Measurements from ENCODE around the gene ARHGEF17.
"Not testable (repeated sequence)": the region's sequence is repeated elsewhere in the genome, so short reads cannot be mapped to it uniquely, and the experiment has no call there.

Gene ARHGEF17, protein sequence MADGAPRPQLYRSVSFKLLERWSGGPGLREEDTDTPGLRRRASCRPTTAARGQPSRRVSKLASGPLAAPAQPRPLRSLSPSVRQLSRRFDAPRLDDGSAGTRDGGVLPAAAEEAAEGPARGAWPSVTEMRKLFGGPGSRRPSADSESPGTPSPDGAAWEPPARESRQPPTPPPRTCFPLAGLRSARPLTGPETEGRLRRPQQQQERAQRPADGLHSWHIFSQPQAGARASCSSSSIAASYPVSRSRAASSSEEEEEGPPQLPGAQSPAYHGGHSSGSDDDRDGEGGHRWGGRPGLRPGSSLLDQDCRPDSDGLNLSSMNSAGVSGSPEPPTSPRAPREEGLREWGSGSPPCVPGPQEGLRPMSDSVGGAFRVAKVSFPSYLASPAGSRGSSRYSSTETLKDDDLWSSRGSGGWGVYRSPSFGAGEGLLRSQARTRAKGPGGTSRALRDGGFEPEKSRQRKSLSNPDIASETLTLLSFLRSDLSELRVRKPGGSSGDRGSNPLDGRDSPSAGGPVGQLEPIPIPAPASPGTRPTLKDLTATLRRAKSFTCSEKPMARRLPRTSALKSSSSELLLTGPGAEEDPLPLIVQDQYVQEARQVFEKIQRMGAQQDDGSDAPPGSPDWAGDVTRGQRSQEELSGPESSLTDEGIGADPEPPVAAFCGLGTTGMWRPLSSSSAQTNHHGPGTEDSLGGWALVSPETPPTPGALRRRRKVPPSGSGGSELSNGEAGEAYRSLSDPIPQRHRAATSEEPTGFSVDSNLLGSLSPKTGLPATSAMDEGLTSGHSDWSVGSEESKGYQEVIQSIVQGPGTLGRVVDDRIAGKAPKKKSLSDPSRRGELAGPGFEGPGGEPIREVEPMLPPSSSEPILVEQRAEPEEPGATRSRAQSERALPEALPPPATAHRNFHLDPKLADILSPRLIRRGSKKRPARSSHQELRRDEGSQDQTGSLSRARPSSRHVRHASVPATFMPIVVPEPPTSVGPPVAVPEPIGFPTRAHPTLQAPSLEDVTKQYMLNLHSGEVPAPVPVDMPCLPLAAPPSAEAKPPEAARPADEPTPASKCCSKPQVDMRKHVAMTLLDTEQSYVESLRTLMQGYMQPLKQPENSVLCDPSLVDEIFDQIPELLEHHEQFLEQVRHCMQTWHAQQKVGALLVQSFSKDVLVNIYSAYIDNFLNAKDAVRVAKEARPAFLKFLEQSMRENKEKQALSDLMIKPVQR (N-terminal part only)

GRCh38 chr11:73308003-73308960 lies at the start of gene ARHGEF17:
Gene ARHGEF17 (plus strand): TSS chr11:73308276. CDS start chr11:73308639, 363 bp downstream.
- DNase-seq = peak; percentile 55

DNA sequence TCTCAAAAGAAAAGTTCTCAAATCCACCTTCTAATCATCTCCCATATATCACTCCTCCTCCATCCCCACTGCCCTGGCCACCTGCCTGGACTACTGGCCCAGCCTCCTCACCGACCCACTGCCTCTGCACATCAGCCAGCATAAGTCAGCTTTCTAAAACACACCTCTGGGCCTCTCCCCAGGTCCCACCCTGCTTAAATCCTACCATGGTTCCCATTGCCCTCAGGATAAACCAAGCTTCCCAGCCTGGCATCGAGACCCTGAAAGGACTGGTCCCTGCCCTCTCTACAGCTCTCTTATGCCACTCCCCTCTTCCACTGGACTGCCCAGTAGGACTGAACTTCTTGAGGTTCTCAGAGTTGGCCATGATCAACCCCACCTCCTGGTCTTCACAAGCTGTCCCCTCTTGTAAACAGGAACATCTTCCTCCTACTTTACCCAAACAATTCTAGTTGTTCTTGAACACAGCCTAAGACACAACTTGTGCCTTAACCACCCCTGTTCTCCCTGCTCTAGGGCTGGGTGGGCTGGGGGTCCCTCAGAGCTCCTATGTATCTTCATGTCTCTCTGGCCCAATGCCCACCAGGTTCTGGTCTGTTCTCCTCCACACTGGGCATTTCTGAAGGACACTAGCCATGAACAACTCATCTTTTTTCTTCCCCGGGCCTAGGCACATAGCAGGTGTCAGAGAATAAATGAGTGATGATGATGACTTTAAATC lies 48.5 kb upstream of the ARHGEF17 start:
- no peak for DNase-seq

- no peak for DNase-seq
Observed at GRCh38 chr11:73260127-73260457, 48.0 kb upstream of the ARHGEF17 start.

- no peak for DNase-seq
Observed at GRCh38 chr11:73262851-73263495, 45.1 kb upstream of the ARHGEF17 start.

- DNase-seq = no peak
Observed at GRCh38 chr11:73263640-73264039, 44.4 kb upstream of the ARHGEF17 start.

GRCh38 chr11:73265278-73265810 lies 42.7 kb upstream of the ARHGEF17 start:
- no peak for DNase-seq

GRCh38 chr11:73265853-73266645 lies 42.0 kb upstream of the ARHGEF17 start:
- DNase-seq = no peak

GRCh38 chr11:73266646-73267020 lies 41.4 kb upstream of the ARHGEF17 start:
- no peak for DNase-seq

DNA sequence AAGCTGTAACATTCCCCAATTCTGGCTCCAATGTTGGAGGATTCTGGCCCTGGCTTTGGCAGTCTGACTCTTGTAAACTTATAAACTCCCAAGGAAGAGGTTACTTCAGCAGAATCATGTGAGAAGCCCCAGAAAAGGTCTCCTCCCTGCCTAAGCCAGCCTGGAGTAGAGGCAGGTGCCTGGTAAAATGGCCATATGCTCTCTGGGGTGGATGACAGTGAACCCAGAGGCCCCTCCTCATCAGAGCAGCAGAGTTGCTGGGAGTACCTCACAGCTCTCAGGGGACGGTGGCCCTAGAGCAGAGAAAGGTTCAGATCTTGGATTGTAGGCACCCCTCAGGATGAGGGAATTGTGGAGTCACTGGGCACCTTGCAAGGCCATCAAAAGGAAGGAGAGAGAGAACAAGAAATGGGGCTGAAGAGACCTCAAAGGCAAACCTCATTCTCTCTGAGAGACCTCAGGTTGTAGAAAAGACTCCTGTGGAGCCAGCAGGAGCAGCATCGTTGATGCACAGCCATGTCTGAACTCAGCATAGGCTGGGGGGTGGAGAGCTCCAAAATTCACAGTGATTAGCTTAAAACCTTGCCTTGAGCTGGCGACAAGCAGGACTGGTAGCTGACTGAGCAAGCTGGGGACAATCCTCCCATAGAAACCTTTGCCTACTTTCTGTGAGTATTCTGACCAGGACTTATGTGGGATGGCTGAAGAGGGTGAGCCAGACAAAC lies 40.8 kb upstream of the ARHGEF17 start:
- no peak for DNase-seq

DNA sequence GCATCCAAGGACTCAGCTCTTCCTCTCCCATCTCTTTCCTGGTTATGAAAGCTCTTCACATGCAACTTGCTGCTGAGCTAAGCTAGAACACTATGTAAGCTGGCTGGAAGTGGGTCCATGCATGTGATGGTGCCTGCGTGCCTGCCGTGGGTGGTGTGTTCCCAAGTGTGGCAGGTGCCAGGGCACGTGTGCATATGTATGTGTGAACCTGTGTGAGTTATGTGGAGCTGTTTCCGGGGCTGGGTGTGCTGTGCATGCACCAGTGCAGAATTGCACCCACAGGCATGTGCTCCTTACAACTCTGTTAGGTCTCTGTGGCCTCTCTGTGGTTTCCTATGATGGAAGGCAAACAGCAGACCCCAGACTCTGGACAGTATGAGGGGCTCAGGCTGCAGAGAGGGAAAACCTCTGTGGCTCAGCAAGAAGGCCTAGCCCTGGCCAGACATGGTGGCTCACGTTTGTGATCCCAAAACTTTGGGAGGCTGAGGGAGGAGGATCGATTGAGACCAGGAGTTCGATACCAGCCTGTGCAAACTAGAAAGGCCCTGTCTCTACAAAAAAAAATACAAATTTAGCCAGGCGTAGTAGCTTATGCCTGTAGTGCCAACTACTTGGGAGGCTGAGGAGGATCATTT lies 40.1 kb upstream of the ARHGEF17 start:
- no peak for DNase-seq

DNA sequence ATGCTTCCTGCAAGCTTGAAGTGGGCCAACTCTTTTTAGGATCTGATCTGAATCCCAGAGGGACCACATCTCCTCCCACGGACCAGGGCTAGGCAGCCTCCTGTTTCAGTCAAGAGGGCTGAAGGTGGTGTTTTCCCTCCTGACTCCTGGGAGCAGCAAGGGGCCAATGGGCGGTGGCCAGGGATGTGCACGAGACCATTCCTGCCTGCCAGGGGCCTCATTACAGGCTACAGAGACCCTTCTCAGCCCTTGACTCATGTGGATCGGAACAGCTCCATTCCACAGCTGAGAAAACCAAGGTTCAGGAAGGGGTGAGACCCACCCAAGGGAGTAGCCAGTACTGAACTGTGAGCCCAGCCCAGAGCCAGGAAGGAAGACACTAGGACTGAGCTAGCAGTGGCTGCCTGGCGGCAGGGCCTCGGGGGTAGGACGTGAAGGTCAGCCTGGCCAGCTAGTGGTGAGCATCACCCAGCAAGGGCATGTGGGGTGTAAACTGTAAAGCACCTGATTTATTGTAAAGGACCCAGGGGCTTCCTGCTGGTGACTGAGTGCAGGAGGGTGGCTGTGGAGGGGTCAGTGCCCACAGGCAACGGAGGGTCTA lies 39.3 kb upstream of the ARHGEF17 start:
- no peak for DNase-seq

DNA sequence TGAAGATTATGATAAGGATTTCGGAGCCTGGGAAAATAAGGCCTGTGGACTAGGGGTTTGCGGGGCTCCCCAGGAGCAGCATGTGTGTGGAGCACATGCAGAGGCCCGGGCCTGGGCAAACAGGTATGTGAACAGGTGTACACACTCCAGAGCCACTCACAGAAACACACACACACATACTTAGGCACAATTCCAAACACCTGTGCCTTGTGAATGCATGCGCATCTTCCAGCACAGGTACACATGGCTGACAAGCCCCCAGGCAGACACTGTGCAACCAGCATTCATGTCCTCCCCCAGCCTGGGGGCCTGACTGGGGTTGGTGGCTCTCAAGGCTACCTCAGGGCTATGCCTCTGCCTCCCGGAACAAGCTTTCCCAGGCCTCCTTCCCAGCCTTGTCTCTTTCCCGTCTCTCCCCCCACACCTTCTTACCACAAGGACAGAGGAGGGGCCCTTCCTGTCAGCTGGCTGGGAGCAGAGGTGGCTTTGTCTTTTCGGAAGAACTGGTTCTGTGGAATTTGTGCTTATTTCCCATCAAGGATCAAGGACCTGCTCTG lies 38.5 kb upstream of the ARHGEF17 start:
- no peak for DNase-seq

- DNase-seq = no peak
Observed at GRCh38 chr11:73270016-73270854, 37.8 kb upstream of the ARHGEF17 start.

- DNase-seq = no peak
Observed at GRCh38 chr11:73270855-73271477, 37.1 kb upstream of the ARHGEF17 start.

DNA sequence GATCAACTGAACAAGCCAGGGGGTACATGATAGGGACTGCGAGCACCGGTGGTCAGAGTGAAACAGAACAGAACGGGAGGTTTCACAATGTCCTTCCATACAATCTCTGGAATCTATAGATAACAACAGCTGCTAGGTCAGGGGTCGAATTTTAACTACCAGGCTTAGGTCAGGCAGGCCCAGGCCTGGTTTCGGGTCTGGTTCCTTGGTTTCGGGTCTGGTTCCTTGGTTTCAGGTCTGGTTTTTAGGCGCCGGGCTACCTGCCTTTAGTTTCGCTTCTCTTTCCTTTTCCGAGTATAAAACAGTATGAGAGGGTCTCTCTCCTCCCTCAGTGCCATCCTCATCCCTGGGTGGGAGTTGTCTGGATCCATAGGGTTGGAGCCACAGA lies 36.6 kb upstream of the ARHGEF17 start:
- DNase-seq = not testable (repeated sequence)

DNA sequence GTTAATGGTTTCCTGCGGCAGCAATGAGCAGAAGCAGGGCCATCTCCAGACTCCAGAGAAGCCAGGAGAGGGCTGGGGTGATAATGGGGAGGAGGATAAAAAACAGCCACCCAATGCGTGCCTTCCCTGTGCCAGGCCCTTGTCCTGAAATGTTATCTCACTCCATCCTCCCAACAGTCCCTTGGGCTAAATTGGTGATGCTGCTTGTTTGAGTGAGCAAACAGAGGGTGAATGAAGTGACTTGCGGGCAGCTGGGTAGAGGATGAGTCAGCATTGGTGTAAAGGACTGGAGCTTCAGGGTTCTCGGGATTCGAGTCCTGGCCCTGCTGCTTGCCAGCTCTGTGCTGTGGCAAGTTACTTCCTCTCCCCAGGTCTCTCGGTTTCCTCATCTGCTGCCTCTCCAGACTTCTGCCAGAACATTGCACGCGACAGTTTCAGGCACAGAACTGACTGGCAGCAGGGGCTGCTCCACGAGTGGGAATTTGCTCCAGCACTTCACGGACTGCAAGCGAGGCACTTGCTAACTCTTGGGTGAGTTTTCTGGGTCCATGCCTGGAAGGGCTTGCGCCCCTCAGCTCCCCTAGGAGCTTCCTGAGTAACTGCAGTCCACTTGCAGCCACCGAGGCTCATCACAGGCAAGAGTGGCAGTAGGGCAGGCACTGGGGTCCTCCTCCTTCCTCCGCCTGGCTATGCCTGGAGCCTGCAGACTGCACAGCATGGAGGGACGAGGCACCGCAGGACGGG lies 36.0 kb upstream of the ARHGEF17 start, which contains the start of gene P2RY6:
P2RY6 (plus strand) TSS at position 403 of the 744 bp plus-strand sequence. CDS start 24,181 bp downstream, outside the sequence.
- DNase-seq = no peak

Measured in CD4-positive, alpha-beta T cell treated with Interleukin-17A for 4 hours (primary cell).